HG02973 (cell line): ENCODE data around the gene ELANE.

Experiments used
- ATAC-seq: cut with Tn5 transposase; IDR thresholded peaks from one replicate; pipeline ENCODE4 v1.9.1; 2021; ENCODE audit warnings: moderate library complexity; ENCODE audit not compliant: unreplicated experiment

ELANE gene

DNA sequence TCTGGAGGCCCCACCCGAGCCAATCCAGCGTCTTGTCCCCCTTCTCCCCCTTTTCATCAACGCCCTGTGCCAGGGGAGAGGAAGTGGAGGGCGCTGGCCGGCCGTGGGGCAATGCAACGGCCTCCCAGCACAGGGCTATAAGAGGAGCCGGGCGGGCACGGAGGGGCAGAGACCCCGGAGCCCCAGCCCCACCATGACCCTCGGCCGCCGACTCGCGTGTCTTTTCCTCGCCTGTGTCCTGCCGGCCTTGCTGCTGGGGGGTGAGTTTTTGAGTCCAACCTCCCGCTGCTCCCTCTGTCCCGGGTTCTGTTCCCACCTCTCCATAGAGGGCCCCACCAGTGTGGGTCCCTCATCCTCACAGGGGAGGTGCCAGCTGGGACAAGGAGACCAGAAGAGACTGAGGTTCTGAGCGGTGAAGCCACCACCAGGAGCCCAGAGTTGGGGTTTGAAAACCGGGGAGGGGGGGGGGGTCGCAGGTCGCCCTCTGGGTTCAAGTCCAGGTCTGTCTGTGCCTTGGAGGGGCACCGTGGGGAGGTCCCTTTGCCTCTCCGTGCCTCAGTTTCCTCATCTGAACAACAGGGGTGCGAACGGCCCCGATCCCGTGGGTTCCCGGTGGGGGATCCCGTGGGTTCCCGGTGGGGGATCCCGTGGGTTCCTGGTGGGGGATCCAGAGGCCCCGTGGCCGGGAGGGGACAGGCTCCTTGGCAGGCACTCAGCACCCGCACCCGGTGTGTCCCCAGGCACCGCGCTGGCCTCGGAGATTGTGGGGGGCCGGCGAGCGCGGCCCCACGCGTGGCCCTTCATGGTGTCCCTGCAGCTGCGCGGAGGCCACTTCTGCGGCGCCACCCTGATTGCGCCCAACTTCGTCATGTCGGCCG lies at the start of gene ELANE:
Gene ELANE (plus strand): TSS at position 168 of the 878 bp plus-strand sequence. CDS start 26 bp downstream, at position 194.
- ATAC-seq: no peak

- no peak for ATAC-seq
Observed at GRCh38 chr19:802498-803098, 49.5 kb upstream of the ELANE start.

- no peak for ATAC-seq
Observed at GRCh38 chr19:803099-803561, 49.0 kb upstream of the ELANE start.

DNA sequence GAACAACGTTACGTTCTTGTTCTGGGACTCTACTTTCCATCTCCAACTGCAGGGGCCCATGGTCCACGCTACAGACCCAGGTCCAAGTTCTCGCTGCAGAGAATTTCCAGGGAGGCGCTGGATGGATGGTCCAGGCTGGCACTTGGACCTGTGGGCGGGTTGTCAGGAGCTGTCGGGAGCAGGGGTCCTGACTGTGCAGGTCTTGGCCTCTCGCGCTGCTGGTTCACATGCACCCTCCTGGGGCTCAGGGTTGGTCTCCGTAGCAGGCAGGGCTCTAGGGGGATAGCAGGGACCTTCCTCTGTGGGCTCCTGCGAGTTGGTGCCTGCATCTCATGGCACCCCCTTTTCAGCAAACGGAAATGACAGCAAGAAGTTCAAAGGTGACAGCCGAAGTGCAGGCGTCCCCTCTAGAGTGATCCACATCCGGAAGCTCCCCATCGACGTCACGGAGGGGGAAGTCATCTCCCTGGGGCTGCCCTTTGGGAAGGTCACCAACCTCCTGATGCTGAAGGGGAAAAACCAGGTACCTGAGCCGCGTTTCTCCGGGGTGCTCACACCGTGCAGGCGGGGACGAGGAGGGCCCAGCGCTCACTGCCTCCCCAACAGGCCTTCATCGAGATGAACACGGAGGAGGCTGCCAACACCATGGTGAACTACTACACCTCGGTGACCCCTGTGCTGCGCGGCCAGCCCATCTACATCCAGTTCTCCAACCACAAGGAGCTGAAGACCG lies 48.3 kb upstream of the ELANE start:
- ATAC-seq: no peak

DNA sequence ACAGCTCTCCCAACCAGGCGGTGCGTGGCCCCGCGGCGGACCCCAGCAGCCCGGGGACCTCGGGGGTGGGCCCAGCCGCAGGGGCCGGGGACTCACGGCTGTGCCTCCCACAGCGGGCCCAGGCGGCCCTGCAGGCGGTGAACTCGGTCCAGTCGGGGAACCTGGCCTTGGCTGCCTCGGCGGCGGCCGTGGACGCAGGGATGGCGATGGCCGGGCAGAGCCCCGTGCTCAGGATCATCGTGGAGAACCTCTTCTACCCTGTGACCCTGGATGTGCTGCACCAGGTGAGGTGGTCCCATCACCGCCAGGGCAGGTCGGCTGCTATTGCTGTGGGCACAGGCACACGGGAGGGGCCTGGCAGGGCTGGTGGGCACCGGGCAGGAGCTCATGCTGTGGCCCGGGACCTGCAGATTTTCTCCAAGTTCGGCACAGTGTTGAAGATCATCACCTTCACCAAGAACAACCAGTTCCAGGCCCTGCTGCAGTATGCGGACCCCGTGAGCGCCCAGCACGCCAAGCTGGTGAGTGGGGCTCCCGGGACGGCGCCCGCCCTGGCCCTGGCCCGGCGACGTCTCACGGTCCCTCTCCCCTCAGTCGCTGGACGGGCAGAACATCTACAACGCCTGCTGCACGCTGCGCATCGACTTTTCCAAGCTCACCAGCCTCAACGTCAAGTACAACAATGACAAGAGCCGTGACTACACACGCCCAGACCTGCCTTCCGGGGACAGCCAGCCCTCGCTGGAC lies 47.5 kb upstream of the ELANE start:
- no peak for ATAC-seq

DNA sequence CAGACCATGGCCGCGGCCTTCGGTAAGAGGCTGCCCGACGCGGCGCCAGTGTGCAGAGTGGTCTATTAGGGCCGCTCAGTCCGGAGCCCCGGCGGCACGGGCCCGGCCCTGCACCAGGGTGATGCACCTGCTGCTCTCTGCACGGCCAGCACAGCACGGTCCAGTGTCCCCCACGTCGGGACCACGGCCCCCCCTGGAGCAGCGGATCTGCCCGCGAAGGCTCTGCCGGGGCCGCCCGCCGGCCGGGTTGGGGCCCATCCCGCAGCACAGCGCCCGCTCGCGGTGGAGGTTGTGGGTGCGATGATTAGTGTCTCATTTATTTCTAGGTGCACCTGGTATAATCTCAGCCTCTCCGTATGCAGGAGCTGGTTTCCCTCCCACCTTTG lies 46.9 kb upstream of the ELANE start:
- no peak for ATAC-seq

GRCh38 chr19:805600-806550 lies 46.2 kb upstream of the ELANE start:
- ATAC-seq: no peak

GRCh38 chr19:806815-807421 lies 45.2 kb upstream of the ELANE start:
- ATAC-seq: no peak

GRCh38 chr19:807627-808422 lies 44.3 kb upstream of the ELANE start:
- ATAC-seq: no peak

DNA sequence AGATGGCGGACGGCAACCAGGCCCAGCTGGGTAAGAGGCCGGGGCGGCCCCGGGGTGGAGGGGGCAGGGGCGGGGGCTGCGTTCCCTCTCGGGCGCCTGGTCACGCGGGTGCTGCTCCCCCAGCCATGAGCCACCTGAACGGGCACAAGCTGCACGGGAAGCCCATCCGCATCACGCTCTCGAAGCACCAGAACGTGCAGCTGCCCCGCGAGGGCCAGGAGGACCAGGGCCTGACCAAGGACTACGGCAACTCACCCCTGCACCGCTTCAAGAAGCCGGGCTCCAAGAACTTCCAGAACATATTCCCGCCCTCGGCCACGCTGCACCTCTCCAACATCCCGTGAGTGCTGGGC lies 43.7 kb upstream of the ELANE start:
- ATAC-seq: no peak

- no peak for ATAC-seq
Observed at GRCh38 chr19:810077-810855, 41.8 kb upstream of the ELANE start.

DNA sequence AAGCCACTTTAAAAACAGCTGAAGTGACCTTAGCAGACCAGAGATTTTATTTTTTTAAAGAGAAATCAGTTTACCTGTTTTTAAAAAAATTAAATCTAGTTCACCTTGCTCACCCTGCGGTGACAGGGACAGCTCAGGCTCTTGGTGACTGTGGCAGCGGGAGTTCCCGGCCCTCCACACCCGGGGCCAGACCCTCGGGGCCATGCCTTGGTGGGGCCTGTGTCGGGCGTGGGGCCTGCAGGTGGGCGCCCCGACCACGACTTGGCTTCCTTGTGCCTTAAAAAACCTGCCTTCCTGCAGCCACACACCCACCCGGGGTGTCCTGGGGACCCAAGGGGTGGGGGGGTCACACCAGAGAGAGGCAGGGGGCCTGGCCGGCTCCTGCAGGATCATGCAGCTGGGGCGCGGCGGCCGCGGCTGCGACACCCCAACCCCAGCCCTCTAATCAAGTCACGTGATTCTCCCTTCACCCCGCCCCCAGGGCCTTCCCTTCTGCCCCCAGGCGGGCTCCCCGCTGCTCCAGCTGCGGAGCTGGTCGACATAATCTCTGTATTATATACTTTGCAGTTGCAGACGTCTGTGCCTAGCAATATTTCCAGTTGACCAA lies 41.1 kb upstream of the ELANE start:
- no peak for ATAC-seq

DNA sequence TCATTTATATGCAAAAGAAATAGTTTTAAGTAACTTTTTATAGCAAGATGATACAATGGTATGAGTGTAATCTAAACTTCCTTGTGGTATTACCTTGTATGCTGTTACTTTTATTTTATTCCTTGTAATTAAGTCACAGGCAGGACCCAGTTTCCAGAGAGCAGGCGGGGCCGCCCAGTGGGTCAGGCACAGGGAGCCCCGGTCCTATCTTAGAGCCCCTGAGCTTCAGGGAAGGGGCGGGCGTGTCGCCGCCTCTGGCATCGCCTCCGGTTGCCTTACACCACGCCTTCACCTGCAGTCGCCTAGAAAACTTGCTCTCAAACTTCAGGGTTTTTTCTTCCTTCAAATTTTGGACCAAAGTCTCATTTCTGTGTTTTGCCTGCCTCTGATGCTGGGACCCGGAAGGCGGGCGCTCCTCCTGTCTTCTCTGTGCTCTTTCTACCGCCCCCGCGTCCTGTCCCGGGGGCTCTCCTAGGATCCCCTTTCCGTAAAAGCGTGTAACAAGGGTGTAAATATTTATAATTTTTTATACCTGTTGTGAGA lies 40.5 kb upstream of the ELANE start:
- ATAC-seq: no peak

DNA sequence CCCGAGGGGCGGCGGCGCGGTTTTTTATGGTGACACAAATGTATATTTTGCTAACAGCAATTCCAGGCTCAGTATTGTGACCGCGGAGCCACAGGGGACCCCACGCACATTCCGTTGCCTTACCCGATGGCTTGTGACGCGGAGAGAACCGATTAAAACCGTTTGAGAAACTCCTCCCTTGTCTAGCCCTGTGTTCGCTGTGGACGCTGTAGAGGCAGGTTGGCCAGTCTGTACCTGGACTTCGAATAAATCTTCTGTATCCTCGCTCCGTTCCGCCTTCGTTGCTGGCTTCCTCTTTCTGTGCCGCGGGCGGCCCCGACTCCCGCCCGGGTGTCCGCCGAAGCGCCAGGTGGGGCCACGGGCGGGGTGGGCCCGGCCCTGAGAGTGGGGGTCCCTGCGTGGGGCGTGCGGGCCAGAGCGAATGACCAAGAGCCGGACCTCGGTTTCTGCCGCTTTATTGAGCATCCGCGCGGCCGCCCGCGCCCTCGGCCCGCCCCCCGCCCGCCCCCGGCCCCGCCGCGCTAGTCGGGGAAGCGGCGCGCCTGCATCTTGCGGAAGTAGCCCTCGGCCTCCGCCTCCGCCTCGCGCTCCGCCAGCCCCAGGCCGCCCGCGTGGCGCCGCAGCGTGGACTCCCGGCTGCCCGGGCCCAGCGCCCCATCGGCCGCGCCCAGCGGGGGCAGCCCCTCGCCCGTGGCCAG lies 39.9 kb upstream of the ELANE start:
- no peak for ATAC-seq

GRCh38 chr19:812747-813218 lies 39.3 kb upstream of the ELANE start:
- no peak for ATAC-seq
